ENCODE data around the gene USP22. TPM values are rescaled to one million over a fixed set of nuclear protein-coding genes. Genes with fewer than 3 reads are reported as not detected.

USP22 gene
- total and polyA plus RNA-seq, 2 donors (not counting 1 experiment from before 2014, with no cell fraction given): 235 TPM

DNA sequence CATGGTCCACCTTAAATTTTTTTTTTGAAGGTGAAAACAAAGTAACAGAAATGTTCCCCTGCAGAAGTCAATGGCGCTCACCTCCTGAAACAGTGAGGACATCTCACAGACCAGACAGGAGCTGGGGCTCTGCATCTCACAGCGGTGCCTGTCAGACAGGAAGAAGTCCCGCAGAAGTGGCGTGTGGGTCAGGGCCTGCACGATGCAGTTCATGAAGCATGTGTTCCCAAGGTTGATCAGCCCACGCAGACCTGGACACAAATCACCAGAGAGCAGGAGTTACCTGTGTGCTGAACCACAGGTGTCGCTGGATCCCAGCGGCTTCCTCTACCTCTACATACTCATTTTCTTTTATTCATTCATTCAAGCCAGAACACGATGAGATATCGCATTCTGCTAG, 24.9 kb downstream of the USP22 start:
- no peak overlapping the region for H3K4me2 ChIP-seq (ENCODE audit: extremely low read depth, insufficient read depth, low read length)
- peaks cover 49% of the 10 kb centered on the region for H3K36me3 ChIP-seq (ENCODE audit: control insufficient read depth, insufficient read depth, low read length)
- peaks cover 2% of the 10 kb centered on the region for H3K4me1 ChIP-seq (ENCODE audit: control insufficient read depth, extremely low read depth, insufficient read depth, low read length)
- H2AFZ ChIP-seq (ENCODE audit: low read length): no peak overlapping the region
- H3K9ac ChIP-seq (ENCODE audit: insufficient read depth, low read length): no peak overlapping the region
- no peaks in the 10 kb centered on the region for H3K27me3 ChIP-seq (ENCODE audit: control insufficient read depth, insufficient read depth, low read length)
- no peak overlapping the region for H3K4me3 ChIP-seq (replicated peaks in 1 of 4; ENCODE audit: control extremely low read depth in 1 of 4, insufficient read depth in 1 of 4, low read depth in 3 of 4, low read length in 4 of 4)
- H3K27ac ChIP-seq (ENCODE audit: insufficient read depth, low read length): no peak overlapping the region
- no peak for DNase-seq (ENCODE audit: low read depth in 2 of 2)
- no peaks in the 10 kb centered on the region for H4K20me1 ChIP-seq (ENCODE audit: control insufficient read depth, extremely low read depth, insufficient read depth, low read length)
- TF ChIP-seq, protein P1, sequence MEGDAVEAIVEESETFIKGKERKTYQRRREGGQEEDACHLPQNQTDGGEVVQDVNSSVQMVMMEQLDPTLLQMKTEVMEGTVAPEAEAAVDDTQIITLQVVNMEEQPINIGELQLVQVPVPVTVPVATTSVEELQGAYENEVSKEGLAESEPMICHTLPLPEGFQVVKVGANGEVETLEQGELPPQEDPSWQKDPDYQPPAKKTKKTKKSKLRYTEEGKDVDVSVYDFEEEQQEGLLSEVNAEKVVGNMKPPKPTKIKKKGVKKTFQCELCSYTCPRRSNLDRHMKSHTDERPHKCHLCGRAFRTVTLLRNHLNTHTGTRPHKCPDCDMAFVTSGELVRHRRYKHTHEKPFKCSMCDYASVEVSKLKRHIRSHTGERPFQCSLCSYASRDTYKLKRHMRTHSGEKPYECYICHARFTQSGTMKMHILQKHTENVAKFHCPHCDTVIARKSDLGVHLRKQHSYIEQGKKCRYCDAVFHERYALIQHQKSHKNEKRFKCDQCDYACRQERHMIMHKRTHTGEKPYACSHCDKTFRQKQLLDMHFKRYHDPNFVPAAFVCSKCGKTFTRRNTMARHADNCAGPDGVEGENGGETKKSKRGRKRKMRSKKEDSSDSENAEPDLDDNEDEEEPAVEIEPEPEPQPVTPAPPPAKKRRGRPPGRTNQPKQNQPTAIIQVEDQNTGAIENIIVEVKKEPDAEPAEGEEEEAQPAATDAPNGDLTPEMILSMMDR (conservative IDR thresholded peaks at IDR 0.05 in 1 of 2, IDR thresholded peaks at IDR 0.05 in 1 of 2; ENCODE audit: low read depth in 1 of 2, low read length in 2 of 2): no peak
- TF ChIP-seq EZH2 (IDR thresholded peaks at IDR 0.05; ENCODE audit: low read length, missing control alignments): no peak
- H3K79me2 ChIP-seq (ENCODE audit: control insufficient read depth, insufficient read depth, low read length): peaks cover 89% of the 10 kb centered on the region
- no peaks in the 10 kb centered on the region for H3K9me3 ChIP-seq (ENCODE audit: control insufficient read depth, insufficient read depth, low read depth, low read length)

DNA sequence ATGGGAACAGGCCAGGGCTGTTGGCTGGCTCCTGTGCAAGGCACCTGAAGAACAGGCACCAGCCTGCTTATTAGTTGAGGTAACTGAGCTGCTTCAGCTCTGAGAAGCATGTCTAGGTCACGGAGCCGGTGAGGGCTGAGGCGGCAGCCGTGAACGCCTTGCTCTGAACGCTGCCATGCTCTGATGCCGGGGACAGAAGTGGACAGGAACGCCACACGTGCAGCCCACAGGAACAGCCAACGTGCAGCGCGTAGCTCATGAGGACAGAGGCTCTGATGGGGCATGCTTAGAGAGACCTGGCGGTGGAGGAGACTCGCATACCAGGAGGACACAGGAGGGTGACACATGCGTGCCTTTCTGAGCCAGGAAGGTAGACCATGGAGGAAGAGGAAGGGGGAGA, 25.6 kb downstream of the USP22 start:
- H3K27ac ChIP-seq (ENCODE audit: insufficient read depth, low read length): no peak overlapping the region
- TF ChIP-seq, protein P1 (conservative IDR thresholded peaks at IDR 0.05 in 1 of 2, IDR thresholded peaks at IDR 0.05 in 1 of 2; ENCODE audit: low read depth in 1 of 2, low read length in 2 of 2): no peak
- no peak for TF ChIP-seq EZH2 (IDR thresholded peaks at IDR 0.05; ENCODE audit: low read length, missing control alignments)

DNA sequence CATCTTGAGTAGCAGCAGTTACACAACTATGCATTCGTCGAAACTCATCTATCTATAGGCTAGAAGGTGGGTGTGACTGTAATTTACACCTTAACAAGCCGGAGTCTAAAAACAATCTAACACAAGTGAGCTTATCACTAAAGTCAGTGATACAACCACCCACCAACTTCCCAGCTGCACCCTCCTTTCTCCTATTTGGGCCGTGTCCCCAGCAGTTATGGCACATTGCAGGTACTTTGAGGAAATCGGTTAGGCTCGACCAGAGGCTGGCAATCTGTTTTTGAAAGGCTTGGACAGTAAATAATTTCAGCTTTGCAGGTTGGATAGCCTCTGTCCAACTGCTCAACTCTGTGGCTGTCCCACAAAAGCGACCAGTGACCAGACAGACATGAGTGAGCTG, 26.0 kb downstream of the USP22 start:
- Histone ChIP-seq H3K79me2 (ENCODE audit: control insufficient read depth, insufficient read depth, low read length) (peaks cover 86% of the 10 kb centered on the region), H3K9ac (ENCODE audit: insufficient read depth, low read length) (no peak overlapping the region), H3K4me2 (ENCODE audit: extremely low read depth, insufficient read depth, low read length) (no peak overlapping the region), H3K4me3 (replicated peaks in 1 of 4; ENCODE audit: control extremely low read depth in 1 of 4, insufficient read depth in 1 of 4, low read depth in 3 of 4, low read length in 4 of 4) (no peak overlapping the region), H3K9me3 (ENCODE audit: control insufficient read depth, insufficient read depth, low read depth, low read length) (no peaks in the 10 kb centered on the region), H2AFZ (ENCODE audit: low read length) (no peak overlapping the region), H3K27me3 (ENCODE audit: control insufficient read depth, insufficient read depth, low read length) (no peaks in the 10 kb centered on the region), H3K4me1 (ENCODE audit: control insufficient read depth, extremely low read depth, insufficient read depth, low read length) (peaks cover 2% of the 10 kb centered on the region), H3K27ac (ENCODE audit: insufficient read depth, low read length) (no peak overlapping the region), H3K36me3 (ENCODE audit: control insufficient read depth, insufficient read depth, low read length) (peaks cover 54% of the 10 kb centered on the region), H4K20me1 (ENCODE audit: control insufficient read depth, extremely low read depth, insufficient read depth, low read length) (no peaks in the 10 kb centered on the region)
- DNase-seq (ENCODE audit: low read depth in 2 of 2): no peak
- TF ChIP-seq, protein P1 (conservative IDR thresholded peaks at IDR 0.05 in 1 of 2, IDR thresholded peaks at IDR 0.05 in 1 of 2; ENCODE audit: low read depth in 1 of 2, low read length in 2 of 2): no peak
- TF ChIP-seq EZH2 (IDR thresholded peaks at IDR 0.05; ENCODE audit: low read length, missing control alignments): no peak

More for the DNA sequence above, 25.6 kb downstream of the USP22 start:
- Histone ChIP-seq H2AFZ (ENCODE audit: low read length) (no peak overlapping the region), H4K20me1 (ENCODE audit: control insufficient read depth, extremely low read depth, insufficient read depth, low read length) (no peaks in the 10 kb centered on the region), H3K9ac (ENCODE audit: insufficient read depth, low read length) (no peak overlapping the region), H3K36me3 (ENCODE audit: control insufficient read depth, insufficient read depth, low read length) (peaks cover 54% of the 10 kb centered on the region), H3K4me2 (ENCODE audit: extremely low read depth, insufficient read depth, low read length) (no peak overlapping the region), H3K9me3 (ENCODE audit: control insufficient read depth, insufficient read depth, low read depth, low read length) (no peaks in the 10 kb centered on the region), H3K4me1 (ENCODE audit: control insufficient read depth, extremely low read depth, insufficient read depth, low read length) (peaks cover 2% of the 10 kb centered on the region), H3K27me3 (ENCODE audit: control insufficient read depth, insufficient read depth, low read length) (no peaks in the 10 kb centered on the region), H3K79me2 (ENCODE audit: control insufficient read depth, insufficient read depth, low read length) (peaks cover 89% of the 10 kb centered on the region), H3K4me3 (replicated peaks in 1 of 4; ENCODE audit: control extremely low read depth in 1 of 4, insufficient read depth in 1 of 4, low read depth in 3 of 4, low read length in 4 of 4) (no peak overlapping the region)
- no peak for DNase-seq (ENCODE audit: low read depth in 2 of 2)
